SH-SY5Y (cell line): ENCODE results near the gene FREM2.

ENCODE experiments used
- GATA2 ChIP-seq: IDR thresholded peaks from 2 replicates; pipeline ENCODE4 v1.6.1; 2011; ENCODE audit warnings: mild to moderate bottlenecking, low read depth, low read length
- GATA3 ChIP-seq: IDR thresholded peaks from 2 replicates; pipeline ENCODE4 v1.6.1; 2011; ENCODE audit warnings: low read depth, mild to moderate bottlenecking, low read length, moderate library complexity

- TF ChIP-seq GATA2 (no peak), GATA3 (no peak)
Measured at GRCh38 chr13:38830442-38831045, 143.7 kb downstream of the FREM2 start.
